HepG2 (cell line): ENCODE results near the gene ZNF112. TPM values are rescaled to one million over a fixed set of nuclear protein-coding genes. Genes with fewer than 3 reads are reported as not detected.

Source experiments
- CREM ChIP-seq, 2 experiments: sonication (generic) in 1 of 2; formaldehyde crosslinking in 1 of 2; IDR thresholded peaks; 2 replicates each; pipeline versions ENCODE4 v1.4.0 to v1.6.1; 2016 to 2020; ENCODE audit warnings: antibody characterized with exemption in 1 of 2, mild to moderate bottlenecking in 1 of 2, missing genetic modification reagents in 1 of 2
- FLYWCH1 ChIP-seq: sonication (generic); formaldehyde crosslinking; IDR thresholded peaks from 2 replicates; pipeline ENCODE4 v1.8.1; 2023; ENCODE audit warnings: mild to moderate bottlenecking, missing genetic modification reagents
- MAZ ChIP-seq, 2 experiments: sonication (generic) in 1 of 2; formaldehyde crosslinking in 1 of 2; IDR thresholded peaks; 2 replicates each; pipeline versions ENCODE4 v1.5.0 to v1.6.1; 2012 to 2020; ENCODE audit warnings: low read depth in 2 of 2, mild to moderate bottlenecking in 2 of 2, borderline replicate concordance in 1 of 2, improper control_type of control experiment in 1 of 2, low read length in 1 of 2, missing genetic modification reagents in 1 of 2, moderate library complexity in 1 of 2
- MIER3 ChIP-seq: IDR thresholded peaks from 2 replicates; pipeline ENCODE4 v1.6.1; 2016; ENCODE audit warnings: missing compliant biosample characterization, borderline replicate concordance
- SAFB2 ChIP-seq: sonication (generic); formaldehyde crosslinking; IDR thresholded peaks from 2 replicates; pipeline ENCODE4 v1.5.1; 2020; ENCODE audit warnings: missing genetic modification reagents, low read depth, mild to moderate bottlenecking, borderline replicate concordance
- SALL1 ChIP-seq: sonication (generic); formaldehyde crosslinking; IDR thresholded peaks from 2 replicates; pipeline ENCODE4 v1.8.0; 2022; ENCODE audit warnings: mild to moderate bottlenecking, missing genetic modification reagents
- SAP130 ChIP-seq: IDR thresholded peaks from 2 replicates; pipeline ENCODE4 v1.6.1; 2016; ENCODE audit warnings: low read depth
- SRY ChIP-seq: sonication (generic); formaldehyde crosslinking; IDR thresholded peaks from 2 replicates; pipeline ENCODE4 v1.8.0; 2022; ENCODE audit warnings: mild to moderate bottlenecking, missing genetic modification reagents
- ZNF33A ChIP-seq: sonication (generic); formaldehyde crosslinking; IDR thresholded peaks from 2 replicates; pipeline ENCODE4 v1.5.1; 2020; ENCODE audit warnings: missing genetic modification reagents, mild to moderate bottlenecking, moderate library complexity, borderline replicate concordance
- ZNF44 ChIP-seq: sonication (generic); formaldehyde crosslinking; IDR thresholded peaks from 2 replicates; pipeline ENCODE4 v1.5.1; 2020; ENCODE audit warnings: mild to moderate bottlenecking, missing genetic modification reagents
- ZNF460 ChIP-seq: sonication (generic); formaldehyde crosslinking; IDR thresholded peaks from 2 replicates; pipeline ENCODE4 v1.5.1; 2020; ENCODE audit warnings: missing genetic modification reagents, mild to moderate bottlenecking, borderline replicate concordance
- ZNF543 ChIP-seq: sonication (generic); formaldehyde crosslinking; IDR thresholded peaks from 2 replicates; pipeline ENCODE4 v1.4.0; 2020; ENCODE audit warnings: mild to moderate bottlenecking, missing genetic modification reagents
- ZNF569 ChIP-seq: sonication (generic); formaldehyde crosslinking; IDR thresholded peaks from 2 replicates; pipeline ENCODE4 v1.5.0; 2020; ENCODE audit warnings: mild to moderate bottlenecking, missing genetic modification reagents, moderate library complexity, borderline replicate concordance
- ZNF781 ChIP-seq: sonication (generic); formaldehyde crosslinking; IDR thresholded peaks from 2 replicates; pipeline ENCODE4 v1.5.1; 2020; ENCODE audit warnings: borderline replicate concordance, mild to moderate bottlenecking, missing genetic modification reagents; ENCODE audit errors: not compliant biosample characterization
- ZNF891 ChIP-seq: sonication (generic); formaldehyde crosslinking; IDR thresholded peaks from 2 replicates; pipeline ENCODE4 v1.5.0; 2020; ENCODE audit warnings: mild to moderate bottlenecking, missing genetic modification reagents
- ZSCAN31 ChIP-seq: sonication (generic); formaldehyde crosslinking; IDR thresholded peaks from 2 replicates; pipeline ENCODE4 v1.5.0; 2020; ENCODE audit warnings: low read depth, mild to moderate bottlenecking, missing genetic modification reagents
- polyA plus RNA-seq, 8 experiments: library from polyadenylated mRNA; depleted of rRNA in 3 of 8; stranded (reverse) in 7 of 8; unstranded in 1 of 8; fragments of >200 nt; fragmentation: Illumina TruSeq in 4 of 8; extraction: Trizol in 4 of 8; gene quantifications; 2 replicates each; pipeline versions ENCODE4 v1.2.1 to v1.2.3, GENCODE V29; 2011 to 2016; ENCODE audit warnings: low read depth in 4 of 8, missing spikeins in 1 of 8, mixed read lengths in 1 of 8; ENCODE audit not compliant: insufficient read depth in 1 of 8
- total RNA-seq, 5 experiments: library from RNA; depleted of rRNA; stranded (reverse); fragments of >200 nt; fragmentation: Illumina TruSeq; extraction: Trizol; gene quantifications; 2 replicates each; pipeline ENCODE4 v1.2.3, GENCODE V29; 2016; ENCODE audit warnings: low read depth in 1 of 5
- TF ChIP-seq, protein P1 (sequence below): sonication (generic); formaldehyde crosslinking; IDR thresholded peaks from 2 replicates; pipeline ENCODE4 v1.5.0; 2020; ENCODE audit warnings: mild to moderate bottlenecking, missing genetic modification reagents

ZNF112 gene
- total and polyA plus RNA-seq, 2 of the 13 experiments (the other 11 are each of a cell fraction or from before 2014, with no cell fraction given) = 1.8 to 3.6 TPM

DNA sequence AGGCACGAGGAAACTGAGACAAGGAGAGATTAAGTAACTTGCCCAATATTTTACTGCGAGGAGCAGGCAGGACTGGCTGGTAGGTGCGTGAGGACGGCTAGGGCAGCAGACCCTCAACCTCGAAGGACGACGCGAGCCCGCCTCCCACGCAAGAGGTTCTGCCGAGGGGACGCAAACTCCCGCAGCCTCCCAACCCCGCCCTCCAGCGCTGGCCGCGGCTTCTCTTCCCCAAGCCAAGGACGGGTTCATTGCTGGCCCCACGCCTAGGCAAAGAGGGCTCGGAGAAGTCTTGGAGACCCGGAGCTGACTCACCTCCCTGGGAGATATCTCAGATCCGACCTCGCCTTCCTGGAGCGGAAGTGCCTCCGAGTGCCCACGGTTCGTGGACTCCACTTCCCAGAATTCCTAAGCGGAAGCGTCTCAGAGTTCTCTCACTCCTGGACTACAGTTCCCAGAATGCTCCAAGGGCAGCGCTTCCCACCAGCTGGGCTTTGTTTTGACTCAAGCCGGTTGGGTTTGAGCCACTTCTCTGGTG, 51.8 kb downstream of the ZNF112 start, which contains the start of gene ZNF235 (continued):
- TF ChIP-seq ZNF569 (CRISPR knock-in tag) (no peak), ZNF33A (CRISPR knock-in tag) (no peak), SALL1 (peak; percentile 64; the same call in 1 of the 2 replicates), ZSCAN31 (CRISPR knock-in tag) (peak; percentile 76; the same call in 1 of the 2 replicates), ZNF460 (no peak), ZNF543 (CRISPR knock-in tag) (no peak), CREM (IDR thresholded peaks at IDR 0.05) (peak; percentile 99), CREM (CRISPR knock-in tag; IDR thresholded peaks at IDR 0.05) (no peak), ZNF781 (CRISPR knock-in tag) (no peak), SAFB2 (CRISPR knock-in tag) (no peak), ZNF44 (CRISPR knock-in tag) (no peak), MAZ (IDR thresholded peaks at IDR 0.05; ENCODE audit: borderline replicate concordance, low read depth, low read length) (no peak), MAZ (CRISPR knock-in tag; IDR thresholded peaks at IDR 0.05; ENCODE audit: low read depth) (peak; percentile 67; the same call in 1 of the 2 replicates), SAP130 (CRISPR knock-in tag) (peak; percentile 96), FLYWCH1 (CRISPR knock-in tag) (no peak), ZNF891 (CRISPR knock-in tag) (peak; percentile 85), SRY (peak; percentile 60; the same call in 1 of the 2 replicates), MIER3 (CRISPR knock-in tag) (peak; percentile 44; the same call in 1 of the 2 replicates)
- TF ChIP-seq, protein P1, sequence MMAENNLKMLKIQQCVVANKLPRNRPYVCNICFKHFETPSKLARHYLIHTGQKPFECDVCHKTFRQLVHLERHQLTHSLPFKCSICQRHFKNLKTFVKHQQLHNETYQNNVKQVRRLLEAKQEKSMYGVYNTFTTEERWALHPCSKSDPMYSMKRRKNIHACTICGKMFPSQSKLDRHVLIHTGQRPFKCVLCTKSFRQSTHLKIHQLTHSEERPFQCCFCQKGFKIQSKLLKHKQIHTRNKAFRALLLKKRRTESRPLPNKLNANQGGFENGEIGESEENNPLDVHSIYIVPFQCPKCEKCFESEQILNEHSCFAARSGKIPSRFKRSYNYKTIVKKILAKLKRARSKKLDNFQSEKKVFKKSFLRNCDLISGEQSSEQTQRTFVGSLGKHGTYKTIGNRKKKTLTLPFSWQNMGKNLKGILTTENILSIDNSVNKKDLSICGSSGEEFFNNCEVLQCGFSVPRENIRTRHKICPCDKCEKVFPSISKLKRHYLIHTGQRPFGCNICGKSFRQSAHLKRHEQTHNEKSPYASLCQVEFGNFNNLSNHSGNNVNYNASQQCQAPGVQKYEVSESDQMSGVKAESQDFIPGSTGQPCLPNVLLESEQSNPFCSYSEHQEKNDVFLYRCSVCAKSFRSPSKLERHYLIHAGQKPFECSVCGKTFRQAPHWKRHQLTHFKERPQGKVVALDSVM (CRISPR knock-in tag) = no peak
